Measurements from ENCODE around the gene GPX4.

DNA sequence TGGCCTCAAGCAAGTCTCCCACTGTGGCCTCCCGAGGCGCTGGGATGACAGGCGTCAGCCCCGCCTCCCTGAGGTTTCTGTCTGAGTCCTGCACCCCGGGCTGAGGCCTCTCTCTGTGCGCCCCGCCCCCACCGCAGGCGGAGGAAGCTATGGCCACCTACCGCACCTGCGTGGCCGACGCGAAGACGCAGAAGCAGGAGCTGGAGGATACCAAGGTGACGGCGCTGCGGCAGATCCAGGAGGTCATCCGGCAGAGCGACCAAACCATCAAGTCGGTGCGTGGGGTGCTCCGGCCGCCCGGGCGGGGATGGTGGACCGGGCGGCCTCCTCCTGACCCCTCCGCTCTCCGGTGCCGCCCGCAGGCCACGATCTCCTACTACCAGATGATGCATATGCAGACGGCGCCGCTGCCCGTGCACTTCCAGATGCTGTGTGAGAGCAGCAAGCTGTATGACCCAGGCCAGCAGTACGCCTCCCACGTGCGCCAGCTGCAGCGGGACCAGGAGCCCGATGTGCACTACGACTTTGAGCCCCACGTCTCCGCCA is 24.2 kb upstream of the GPX4 start:
- TF ChIP-seq EZH2 (IDR thresholded peaks at IDR 0.05; ENCODE audit: borderline replicate concordance, insufficient read depth, low read depth, low read length, poor library complexity, severe bottlenecking): no peak
- TF ChIP-seq, protein P1, sequence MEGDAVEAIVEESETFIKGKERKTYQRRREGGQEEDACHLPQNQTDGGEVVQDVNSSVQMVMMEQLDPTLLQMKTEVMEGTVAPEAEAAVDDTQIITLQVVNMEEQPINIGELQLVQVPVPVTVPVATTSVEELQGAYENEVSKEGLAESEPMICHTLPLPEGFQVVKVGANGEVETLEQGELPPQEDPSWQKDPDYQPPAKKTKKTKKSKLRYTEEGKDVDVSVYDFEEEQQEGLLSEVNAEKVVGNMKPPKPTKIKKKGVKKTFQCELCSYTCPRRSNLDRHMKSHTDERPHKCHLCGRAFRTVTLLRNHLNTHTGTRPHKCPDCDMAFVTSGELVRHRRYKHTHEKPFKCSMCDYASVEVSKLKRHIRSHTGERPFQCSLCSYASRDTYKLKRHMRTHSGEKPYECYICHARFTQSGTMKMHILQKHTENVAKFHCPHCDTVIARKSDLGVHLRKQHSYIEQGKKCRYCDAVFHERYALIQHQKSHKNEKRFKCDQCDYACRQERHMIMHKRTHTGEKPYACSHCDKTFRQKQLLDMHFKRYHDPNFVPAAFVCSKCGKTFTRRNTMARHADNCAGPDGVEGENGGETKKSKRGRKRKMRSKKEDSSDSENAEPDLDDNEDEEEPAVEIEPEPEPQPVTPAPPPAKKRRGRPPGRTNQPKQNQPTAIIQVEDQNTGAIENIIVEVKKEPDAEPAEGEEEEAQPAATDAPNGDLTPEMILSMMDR (IDR thresholded peaks at IDR 0.05): no peak
